GM23338 (cell line): ENCODE measurements around the gene RFXANK. TPM values are rescaled to one million over a fixed set of nuclear protein-coding genes. Genes with fewer than 3 reads are reported as not detected.

Experiments used
- ATAC-seq: fragments of 200-7000 bp; cut with Tn5 transposase; 3 replicates; pipeline ENCODE4 v1.9.1; 2020
- DNase-seq: peaks from one replicate; pipeline ENCODE4 v3.0.0-alpha.2; 2015; ENCODE audit warnings: low spot score
- H2AFZ ChIP-seq: fragments of 200-600 bp; sonication (generic); 2 replicates; pipeline ENCODE4 v1.8.0; 2016; ENCODE audit warnings: antibody characterized with exemption, mild to moderate bottlenecking, moderate library complexity
- H3F3A ChIP-seq: fragments of 200-600 bp; sonication (generic); replicated peaks from 2 replicates; pipeline ENCODE4 v1.8.0; 2017; ENCODE audit warnings: antibody characterized with exemption, mixed run types, low read depth
- H3K27ac ChIP-seq: fragments of 200-600 bp; sonication (generic); 2 replicates; pipeline ENCODE4 v1.6.1; 2016; ENCODE audit warnings: low read depth
- H3K27me3 ChIP-seq: fragments of 200-600 bp; sonication (generic); 2 replicates; pipeline ENCODE4 v1.8.0; 2016; ENCODE audit warnings: mild to moderate bottlenecking, mixed run types, moderate library complexity; ENCODE audit not compliant: insufficient read depth
- H3K36me3 ChIP-seq: fragments of 200-600 bp; sonication (generic); 2 replicates; pipeline ENCODE4 v1.8.0; 2016; ENCODE audit warnings: mild to moderate bottlenecking; ENCODE audit not compliant: insufficient read depth
- H3K4me1 ChIP-seq: fragments of 200-600 bp; sonication (generic); 2 replicates; pipeline ENCODE4 v1.8.0; 2016; ENCODE audit warnings: mild to moderate bottlenecking, moderate library complexity; ENCODE audit not compliant: insufficient read depth
- H3K4me2 ChIP-seq: fragments of 200-600 bp; sonication (generic); 2 replicates; pipeline ENCODE4 v1.7.1; 2017; ENCODE audit warnings: mixed run types
- H3K4me3 ChIP-seq: fragments of 200-600 bp; sonication (generic); 2 replicates; pipeline ENCODE4 v1.6.1; 2016; ENCODE audit warnings: mixed run types
- H3K79me2 ChIP-seq: fragments of 200-600 bp; sonication (generic); replicated peaks from 2 replicates; pipeline ENCODE4 v1.8.0; 2017; ENCODE audit warnings: mild to moderate bottlenecking; ENCODE audit not compliant: insufficient read depth
- H3K9me2 ChIP-seq: fragments of 200-600 bp; sonication (generic); 2 replicates; pipeline ENCODE4 v1.8.0; 2017; ENCODE audit not compliant: insufficient read depth
- H4K20me1 ChIP-seq: fragments of 200-600 bp; sonication (generic); replicated peaks from 2 replicates; pipeline ENCODE4 v1.8.0; 2017; ENCODE audit warnings: mild to moderate bottlenecking; ENCODE audit not compliant: insufficient read depth
- H3K27ac Mint-ChIP-seq: 2 replicates; pipeline ENCODE4 v1.8.0; 2020; ENCODE audit warnings: inconsistent platforms, mild to moderate bottlenecking, moderate library complexity, mixed read lengths
- H3K27me3 Mint-ChIP-seq: 3 replicates; pipeline ENCODE4 v1.8.0; 2022; ENCODE audit warnings: low read depth, mild to moderate bottlenecking, moderate library complexity, mixed read lengths, inconsistent platforms; ENCODE audit not compliant: insufficient read depth, poor library complexity
- H3K36me3 Mint-ChIP-seq: 3 replicates; pipeline ENCODE4 v1.8.0; 2021; ENCODE audit warnings: low read depth, mild to moderate bottlenecking, inconsistent platforms, moderate library complexity, mixed read lengths
- H3K4me1 Mint-ChIP-seq: 3 replicates; pipeline ENCODE4 v1.8.0; 2020; ENCODE audit warnings: mild to moderate bottlenecking, inconsistent platforms, mixed read lengths
- H3K4me3 Mint-ChIP-seq: 3 replicates; pipeline ENCODE4 v1.8.0; 2021; ENCODE audit warnings: moderate library complexity, mild to moderate bottlenecking, inconsistent platforms, mixed read lengths
- H3K9me3 Mint-ChIP-seq: 3 replicates; pipeline ENCODE4 v1.8.0; 2020; ENCODE audit warnings: moderate library complexity, mild to moderate bottlenecking, inconsistent platforms, mixed read lengths
- CREB1 ChIP-seq: fragments of 250-450 bp; sonication (Bioruptor Pico); IDR thresholded peaks from 2 replicates; pipeline ENCODE4 v1.5.0; 2020; ENCODE audit warnings: low read depth, mild to moderate bottlenecking, moderate library complexity
- EZH2 ChIP-seq: fragments of 200-600 bp; sonication (generic); IDR thresholded peaks from one replicate; pipeline ENCODE4 v1.8.0; 2017; ENCODE audit warnings: antibody characterized with exemption, mild to moderate bottlenecking, low read depth; ENCODE audit not compliant: unreplicated experiment
- EZH2phosphoT487 ChIP-seq: fragments of 200-600 bp; sonication (generic); IDR thresholded peaks from one replicate; pipeline ENCODE4 v1.8.1; 2018; ENCODE audit warnings: antibody characterized with exemption; ENCODE audit not compliant: unreplicated experiment
- JUNB ChIP-seq: IDR thresholded peaks from one replicate; pipeline ENCODE4 v1.6.1; 2016; ENCODE audit warnings: antibody characterized with exemption; ENCODE audit not compliant: unreplicated experiment
- NANOG ChIP-seq: IDR thresholded peaks from 2 replicates; pipeline ENCODE4 v1.6.1; 2016; ENCODE audit warnings: antibody characterized with exemption, borderline replicate concordance
- POLR2AphosphoS5 ChIP-seq: IDR thresholded peaks from 2 replicates; pipeline ENCODE4 v1.6.1; 2016; ENCODE audit warnings: antibody characterized with exemption, low read depth
- STAT1 ChIP-seq: IDR thresholded peaks from one replicate; pipeline ENCODE4 v1.6.1; 2016; ENCODE audit warnings: antibody characterized with exemption; ENCODE audit not compliant: unreplicated experiment
- ZNF114 ChIP-seq: fragments of 250-450 bp; sonication (Bioruptor Pico); IDR thresholded peaks from 2 replicates; pipeline ENCODE4 v1.5.0; 2020; ENCODE audit warnings: mild to moderate bottlenecking, moderate library complexity
- polyA plus RNA-seq: library from polyadenylated mRNA; unstranded; fragments of >200 nt; fragmentation: Nextera tagmentation; extraction: Ambion mirVana; gene quantifications from 2 replicates; pipeline ENCODE4 v1.2.1, GENCODE V29; 2016
- total RNA-seq: library from RNA; depleted of rRNA; stranded (reverse); fragments of >200 nt; shearing (Covaris generic); gene quantifications from 2 replicates; pipeline ENCODE4 v1.2.3, GENCODE V29; 2014
- TF ChIP-seq, protein P1 (sequence below), 2 experiments: fragments of 200-600 bp in 1 of 2; sonication (generic) in 1 of 2; conservative IDR thresholded peaks; 2 replicates each; pipeline versions ENCODE4 v1.5.1 to v1.6.1; 2016 to 2017; ENCODE audit warnings: antibody characterized with exemption in 2 of 2, low read depth in 2 of 2, mild to moderate bottlenecking in 2 of 2, moderate library complexity in 1 of 2
- TF ChIP-seq, protein P2 (sequence below): IDR thresholded peaks from 2 replicates; pipeline ENCODE4 v1.6.1; 2016; ENCODE audit warnings: antibody characterized with exemption

RFXANK gene
- total and polyA plus RNA-seq, 2 experiments from 2014 or later: 54.3 to 124 TPM

DNA sequence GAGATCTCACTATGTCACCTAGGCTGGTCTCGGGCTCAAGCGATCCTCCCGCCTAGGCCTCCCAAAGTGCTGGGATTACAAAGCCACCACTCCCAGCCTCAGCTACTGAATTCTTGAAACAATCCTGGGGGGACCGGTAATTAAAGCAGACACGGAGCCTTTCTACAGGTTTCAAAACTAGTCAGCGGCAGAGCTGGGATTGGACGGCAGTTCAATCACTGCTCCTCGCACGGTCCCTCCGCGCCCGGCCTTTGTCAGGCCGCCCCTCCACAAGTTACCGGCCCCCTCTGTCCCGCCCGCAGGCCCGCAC lies 335 bp upstream of the RFXANK start:
- 0 out of 2 replicates have a peak, but pooled peaks cover 2% of the 10 kb centered on the region for H3F3A ChIP-seq
- peak overlapping the region; percentile 96 for H3K27ac ChIP-seq
- DNase-seq (no peak), ATAC-seq (no peak)
- peak overlapping the region; percentile 99 for H3K4me3 Mint-ChIP-seq
- TF ChIP-seq STAT1 (no peak), ZNF114 (CRISPR knock-in tag) (no peak), NANOG (no peak), EZH2phosphoT487 (no peak), CREB1 (CRISPR knock-in tag) (no peak)
- TF ChIP-seq, protein P1, sequence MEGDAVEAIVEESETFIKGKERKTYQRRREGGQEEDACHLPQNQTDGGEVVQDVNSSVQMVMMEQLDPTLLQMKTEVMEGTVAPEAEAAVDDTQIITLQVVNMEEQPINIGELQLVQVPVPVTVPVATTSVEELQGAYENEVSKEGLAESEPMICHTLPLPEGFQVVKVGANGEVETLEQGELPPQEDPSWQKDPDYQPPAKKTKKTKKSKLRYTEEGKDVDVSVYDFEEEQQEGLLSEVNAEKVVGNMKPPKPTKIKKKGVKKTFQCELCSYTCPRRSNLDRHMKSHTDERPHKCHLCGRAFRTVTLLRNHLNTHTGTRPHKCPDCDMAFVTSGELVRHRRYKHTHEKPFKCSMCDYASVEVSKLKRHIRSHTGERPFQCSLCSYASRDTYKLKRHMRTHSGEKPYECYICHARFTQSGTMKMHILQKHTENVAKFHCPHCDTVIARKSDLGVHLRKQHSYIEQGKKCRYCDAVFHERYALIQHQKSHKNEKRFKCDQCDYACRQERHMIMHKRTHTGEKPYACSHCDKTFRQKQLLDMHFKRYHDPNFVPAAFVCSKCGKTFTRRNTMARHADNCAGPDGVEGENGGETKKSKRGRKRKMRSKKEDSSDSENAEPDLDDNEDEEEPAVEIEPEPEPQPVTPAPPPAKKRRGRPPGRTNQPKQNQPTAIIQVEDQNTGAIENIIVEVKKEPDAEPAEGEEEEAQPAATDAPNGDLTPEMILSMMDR (conservative IDR thresholded peaks at IDR 0.05; ENCODE audit: low read depth in 2 of 2): no peak
- no peaks in the 10 kb centered on the region for H3K27me3 ChIP-seq
- no peaks in the 10 kb centered on the region for H3K9me2 ChIP-seq
- peak overlapping the region; percentile 86 for H3K4me2 ChIP-seq
- H3K4me1 Mint-ChIP-seq: peaks cover 10% of the 10 kb centered on the region
- H2AFZ ChIP-seq: peak overlapping the region; percentile 87
- H3K4me3 ChIP-seq: peak overlapping the region; percentile 84
- H3K27me3 Mint-ChIP-seq: peaks cover 19% of the 10 kb centered on the region
- H3K4me1 ChIP-seq: peaks cover 7% of the 10 kb centered on the region; the same call in 1 of the 2 replicates
- peaks cover 10% of the 10 kb centered on the region for H4K20me1 ChIP-seq
- peak overlapping the region; percentile 98 for H3K27ac Mint-ChIP-seq
- H3K79me2 ChIP-seq: peaks cover 30% of the 10 kb centered on the region
- no peaks in the 10 kb centered on the region for H3K36me3 ChIP-seq
- H3K36me3 Mint-ChIP-seq: peaks cover 8% of the 10 kb centered on the region; the same call in 1 of the 3 replicates
- H3K9me3 Mint-ChIP-seq: no peaks in the 10 kb centered on the region; the same call in 2 of the 3 replicates

DNA sequence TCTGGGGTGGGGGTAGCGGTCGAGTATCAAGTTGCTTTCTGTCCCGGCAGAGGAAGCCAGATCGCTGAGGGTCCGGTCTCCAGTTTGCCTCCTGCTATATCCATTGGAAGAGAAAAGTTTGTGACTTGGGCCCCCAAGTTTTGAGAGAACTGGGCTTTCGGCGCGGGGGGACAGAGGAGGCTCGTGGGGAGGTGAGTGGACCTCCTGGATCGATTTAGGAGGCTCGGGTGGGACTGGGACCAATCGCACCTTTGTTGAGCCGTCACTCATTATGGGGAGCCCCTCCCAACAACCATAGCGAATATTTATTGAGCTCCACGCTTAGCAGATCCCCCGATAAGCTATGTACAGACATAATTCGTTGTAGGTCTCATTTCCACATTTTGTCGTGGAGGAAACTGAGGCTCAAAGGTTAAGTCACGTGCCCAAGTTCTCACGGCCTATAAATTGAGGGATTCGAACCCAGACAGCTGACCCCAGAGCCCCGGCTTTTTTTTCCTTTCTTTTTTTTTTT lies 909 bp downstream of the RFXANK start:
- Histone ChIP-seq H3K4me2 (peak overlapping the region; percentile 88), H3K4me3 (peak overlapping the region; percentile 84), H3K27ac (peak overlapping the region; percentile 82; the same call in 1 of the 2 replicates), H3K4me1 (peaks cover 7% of the 10 kb centered on the region; the same call in 1 of the 2 replicates), H4K20me1 (peaks cover 10% of the 10 kb centered on the region), H3F3A (0 out of 2 replicates have a peak, but pooled peaks cover 2% of the 10 kb centered on the region), H3K27me3 (no peaks in the 10 kb centered on the region), H3K36me3 (no peaks in the 10 kb centered on the region), H2AFZ (peak overlapping the region; percentile 80; the same call in 1 of the 2 replicates), H3K79me2 (peaks cover 30% of the 10 kb centered on the region), H3K9me2 (no peaks in the 10 kb centered on the region)
- Mint-ChIP-seq H3K27ac (peak overlapping the region; percentile 97), H3K9me3 (no peaks in the 10 kb centered on the region; the same call in 2 of the 3 replicates), H3K27me3 (peaks cover 19% of the 10 kb centered on the region), H3K4me1 (peaks cover 10% of the 10 kb centered on the region), H3K4me3 (peak overlapping the region; percentile 99), H3K36me3 (peaks cover 15% of the 10 kb centered on the region; the same call in 2 of the 3 replicates)
- peak; percentile 5 for ATAC-seq
- TF ChIP-seq ZNF114 (CRISPR knock-in tag): no peak
- TF ChIP-seq POLR2AphosphoS5: peak; percentile 58
- no peak for DNase-seq

DNA sequence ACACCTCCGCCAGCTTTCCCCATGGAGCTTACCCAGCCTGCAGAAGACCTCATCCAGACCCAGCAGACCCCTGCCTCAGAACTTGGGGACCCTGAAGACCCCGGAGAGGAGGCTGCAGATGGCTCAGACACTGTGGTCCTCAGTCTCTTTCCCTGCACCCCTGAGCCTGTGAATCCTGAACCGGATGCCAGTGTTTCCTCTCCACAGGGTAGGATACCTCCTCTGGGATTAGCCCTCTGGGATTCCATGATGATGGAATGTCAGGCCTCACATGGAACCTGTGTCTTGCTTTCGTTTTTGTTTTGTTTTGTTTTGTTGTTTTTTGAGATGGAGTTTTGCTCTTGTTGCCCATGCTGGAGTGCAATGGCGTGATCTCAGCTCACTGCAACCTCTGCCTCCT lies 1.9 kb downstream of the RFXANK start:
- Histone ChIP-seq H3K36me3 (no peaks in the 10 kb centered on the region), H2AFZ (no peak overlapping the region), H3F3A (0 out of 2 replicates have a peak, but pooled peaks cover 2% of the 10 kb centered on the region), H3K79me2 (peaks cover 30% of the 10 kb centered on the region), H3K4me3 (no peak overlapping the region; the same call in 1 of the 2 replicates), H3K4me1 (peaks cover 7% of the 10 kb centered on the region; the same call in 1 of the 2 replicates), H3K9me2 (no peaks in the 10 kb centered on the region), H4K20me1 (peaks cover 10% of the 10 kb centered on the region), H3K4me2 (no peak overlapping the region), H3K27ac (no peak overlapping the region), H3K27me3 (no peaks in the 10 kb centered on the region)
- no peaks in the 10 kb centered on the region; the same call in 2 of the 3 replicates for H3K9me3 Mint-ChIP-seq
- H3K36me3 Mint-ChIP-seq: peaks cover 23% of the 10 kb centered on the region
- DNase-seq (no peak), ATAC-seq (no peak)
- H3K27ac Mint-ChIP-seq: 0 out of 2 replicates have a peak overlapping the region, but pooled peaks have one; percentile 56
- no peak for TF ChIP-seq ZNF114 (CRISPR knock-in tag)
- TF ChIP-seq, protein P2, sequence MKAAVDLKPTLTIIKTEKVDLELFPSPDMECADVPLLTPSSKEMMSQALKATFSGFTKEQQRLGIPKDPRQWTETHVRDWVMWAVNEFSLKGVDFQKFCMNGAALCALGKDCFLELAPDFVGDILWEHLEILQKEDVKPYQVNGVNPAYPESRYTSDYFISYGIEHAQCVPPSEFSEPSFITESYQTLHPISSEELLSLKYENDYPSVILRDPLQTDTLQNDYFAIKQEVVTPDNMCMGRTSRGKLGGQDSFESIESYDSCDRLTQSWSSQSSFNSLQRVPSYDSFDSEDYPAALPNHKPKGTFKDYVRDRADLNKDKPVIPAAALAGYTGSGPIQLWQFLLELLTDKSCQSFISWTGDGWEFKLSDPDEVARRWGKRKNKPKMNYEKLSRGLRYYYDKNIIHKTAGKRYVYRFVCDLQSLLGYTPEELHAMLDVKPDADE: no peak
- TF ChIP-seq EZH2: no peak
- TF ChIP-seq JUNB: no peak
- no peak for TF ChIP-seq EZH2phosphoT487
- TF ChIP-seq NANOG: no peak
- no peak for TF ChIP-seq STAT1
- peak overlapping the region; percentile 99 for H3K4me3 Mint-ChIP-seq
- peaks cover 10% of the 10 kb centered on the region for H3K4me1 Mint-ChIP-seq
- peaks cover 17% of the 10 kb centered on the region for H3K27me3 Mint-ChIP-seq
